ENCODE results near the gene PACC1. TPM values are rescaled to one million over a fixed set of nuclear protein-coding genes. Genes with fewer than 3 reads are reported as not detected.

The PACC1 gene
- total RNA-seq, 1 donor from 2014 or later = 43.2 TPM

DNA sequence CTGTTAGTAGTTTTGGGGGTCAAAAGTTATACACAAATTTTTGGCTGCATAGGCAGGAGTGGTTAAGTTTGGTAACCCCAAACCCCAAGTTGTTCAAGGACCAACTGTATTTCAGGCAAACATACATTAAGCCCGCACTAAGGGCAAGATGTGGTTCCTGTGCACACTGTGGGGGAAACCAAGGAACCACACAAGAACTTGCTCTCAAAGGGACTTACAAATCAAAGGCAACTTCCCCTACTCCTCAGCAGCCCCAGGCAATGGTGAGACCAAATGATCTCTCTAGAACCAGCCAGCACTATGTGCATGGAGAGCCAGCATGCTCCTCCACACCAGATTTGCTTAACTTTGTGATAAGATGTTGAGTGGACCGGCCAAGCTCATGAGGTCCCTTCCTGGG, 35.3 kb downstream of the PACC1 start:
- Histone ChIP-seq H3K27me3 (ENCODE audit: control insufficient read depth, insufficient read depth, low read length) (no peaks in the 10 kb centered on the region), H3K4me3 (ENCODE audit: low read depth, low read length) (no peak overlapping the region), H3K36me3 (ENCODE audit: control insufficient read depth, insufficient read depth, low read length) (no peaks in the 10 kb centered on the region)
- TF ChIP-seq, protein P1, sequence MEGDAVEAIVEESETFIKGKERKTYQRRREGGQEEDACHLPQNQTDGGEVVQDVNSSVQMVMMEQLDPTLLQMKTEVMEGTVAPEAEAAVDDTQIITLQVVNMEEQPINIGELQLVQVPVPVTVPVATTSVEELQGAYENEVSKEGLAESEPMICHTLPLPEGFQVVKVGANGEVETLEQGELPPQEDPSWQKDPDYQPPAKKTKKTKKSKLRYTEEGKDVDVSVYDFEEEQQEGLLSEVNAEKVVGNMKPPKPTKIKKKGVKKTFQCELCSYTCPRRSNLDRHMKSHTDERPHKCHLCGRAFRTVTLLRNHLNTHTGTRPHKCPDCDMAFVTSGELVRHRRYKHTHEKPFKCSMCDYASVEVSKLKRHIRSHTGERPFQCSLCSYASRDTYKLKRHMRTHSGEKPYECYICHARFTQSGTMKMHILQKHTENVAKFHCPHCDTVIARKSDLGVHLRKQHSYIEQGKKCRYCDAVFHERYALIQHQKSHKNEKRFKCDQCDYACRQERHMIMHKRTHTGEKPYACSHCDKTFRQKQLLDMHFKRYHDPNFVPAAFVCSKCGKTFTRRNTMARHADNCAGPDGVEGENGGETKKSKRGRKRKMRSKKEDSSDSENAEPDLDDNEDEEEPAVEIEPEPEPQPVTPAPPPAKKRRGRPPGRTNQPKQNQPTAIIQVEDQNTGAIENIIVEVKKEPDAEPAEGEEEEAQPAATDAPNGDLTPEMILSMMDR (IDR thresholded peaks at IDR 0.05; ENCODE audit: insufficient read depth, low read length, poor library complexity, severe bottlenecking) = no peak
- DNase-seq (ENCODE audit: low read depth) = no peak

DNA sequence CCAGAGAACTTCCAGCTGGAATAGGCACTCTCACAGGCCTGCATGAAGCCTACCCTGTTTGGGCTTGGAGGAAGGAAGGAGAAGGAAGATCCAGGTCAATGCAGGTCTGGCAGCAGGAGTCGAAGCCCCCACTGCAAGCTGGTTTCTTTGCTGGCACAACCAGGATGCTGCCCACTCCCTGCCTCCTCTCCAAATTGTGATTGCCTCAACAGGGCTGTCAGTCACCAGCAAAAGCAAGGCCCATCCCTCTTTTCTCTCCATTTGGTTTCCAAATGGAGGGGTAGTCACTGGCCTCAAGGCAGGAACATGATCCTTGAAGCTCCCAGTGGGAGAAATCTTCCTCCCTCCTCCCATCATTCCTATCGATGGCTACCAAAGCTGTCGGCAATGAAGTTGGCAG, 37.0 kb downstream of the PACC1 start:
- DNase-seq (ENCODE audit: low read depth) = no peak
- Histone ChIP-seq H3K27me3 (ENCODE audit: control insufficient read depth, insufficient read depth, low read length) (no peaks in the 10 kb centered on the region), H3K36me3 (ENCODE audit: control insufficient read depth, insufficient read depth, low read length) (no peaks in the 10 kb centered on the region), H3K4me3 (ENCODE audit: low read depth, low read length) (no peak overlapping the region)
- TF ChIP-seq, protein P1 (IDR thresholded peaks at IDR 0.05; ENCODE audit: insufficient read depth, low read length, poor library complexity, severe bottlenecking) = no peak

DNA sequence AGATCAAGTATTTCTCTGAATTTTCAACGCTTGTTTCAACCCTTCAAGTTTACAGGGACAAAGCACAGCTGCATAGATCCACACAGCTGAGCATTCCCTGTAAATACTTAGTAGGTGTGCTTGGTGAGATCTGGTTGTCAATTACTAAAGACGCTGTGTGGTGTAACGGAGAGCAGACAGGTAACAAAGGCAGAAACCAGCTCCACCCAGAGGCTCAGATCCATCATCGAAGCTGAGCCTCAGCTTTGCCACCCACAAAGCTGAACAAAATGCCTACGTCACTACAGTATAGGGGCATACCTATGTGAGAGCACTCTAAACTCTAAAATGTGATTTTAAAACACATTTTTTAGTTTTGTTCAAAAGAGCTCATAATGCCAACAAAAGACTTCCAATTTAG, 38.7 kb downstream of the PACC1 start:
- TF ChIP-seq, protein P1 (IDR thresholded peaks at IDR 0.05; ENCODE audit: insufficient read depth, low read length, poor library complexity, severe bottlenecking) = no peak
- Histone ChIP-seq H3K4me3 (ENCODE audit: low read depth, low read length) (no peak overlapping the region), H3K27me3 (ENCODE audit: control insufficient read depth, insufficient read depth, low read length) (no peaks in the 10 kb centered on the region), H3K36me3 (ENCODE audit: control insufficient read depth, insufficient read depth, low read length) (no peaks in the 10 kb centered on the region)
- no peak for DNase-seq (ENCODE audit: low read depth)

- DNase-seq (ENCODE audit: low read depth) = peak; percentile 18
- H3K36me3 ChIP-seq (ENCODE audit: control insufficient read depth, insufficient read depth, low read length) = no peaks in the 10 kb centered on the region
- H3K27me3 ChIP-seq (ENCODE audit: control insufficient read depth, insufficient read depth, low read length) = no peaks in the 10 kb centered on the region
- TF ChIP-seq, protein P1 (IDR thresholded peaks at IDR 0.05; ENCODE audit: insufficient read depth, low read length, poor library complexity, severe bottlenecking) = peak; percentile 79
- H3K4me3 ChIP-seq (ENCODE audit: low read depth, low read length) = no peak overlapping the region
Measured at GRCh38 chr1:212368073-212368484, 46.6 kb downstream of the PACC1 start.

DNA sequence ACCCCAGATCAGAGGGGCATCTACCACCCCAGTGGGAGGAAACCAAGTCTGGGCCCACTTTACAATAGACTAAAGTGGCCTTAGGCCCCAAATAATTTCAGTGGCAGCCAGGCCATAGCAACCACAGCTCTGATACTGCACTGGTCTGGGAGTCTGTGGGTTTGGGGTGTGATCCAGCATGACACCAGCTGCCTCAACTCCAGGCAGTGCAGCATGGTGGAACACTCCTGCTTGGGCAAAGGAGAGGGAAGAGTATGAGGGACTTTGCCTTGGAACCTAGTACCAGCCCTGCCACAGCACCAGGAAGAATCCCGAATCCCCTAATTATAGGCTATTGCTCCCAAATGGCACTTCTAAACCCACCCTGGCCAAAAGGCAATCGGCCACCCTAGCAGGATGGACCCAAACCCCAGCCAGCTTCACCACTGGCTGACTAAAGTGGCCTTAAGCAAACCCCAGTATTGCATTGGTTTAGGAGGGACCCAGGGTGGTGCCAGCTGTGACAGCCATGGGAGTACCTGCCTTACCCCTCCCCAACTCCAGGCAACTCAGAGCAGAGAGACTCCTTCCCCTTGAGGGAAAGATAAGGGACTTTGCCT, 47.1 kb downstream of the PACC1 start:
- Histone ChIP-seq H3K36me3 (ENCODE audit: control insufficient read depth, insufficient read depth, low read length) (no peaks in the 10 kb centered on the region), H3K27me3 (ENCODE audit: control insufficient read depth, insufficient read depth, low read length) (no peaks in the 10 kb centered on the region), H3K4me3 (ENCODE audit: low read depth, low read length) (no peak overlapping the region)
- DNase-seq (ENCODE audit: low read depth) = no peak
- TF ChIP-seq, protein P1 (IDR thresholded peaks at IDR 0.05; ENCODE audit: insufficient read depth, low read length, poor library complexity, severe bottlenecking) = no peak

DNA sequence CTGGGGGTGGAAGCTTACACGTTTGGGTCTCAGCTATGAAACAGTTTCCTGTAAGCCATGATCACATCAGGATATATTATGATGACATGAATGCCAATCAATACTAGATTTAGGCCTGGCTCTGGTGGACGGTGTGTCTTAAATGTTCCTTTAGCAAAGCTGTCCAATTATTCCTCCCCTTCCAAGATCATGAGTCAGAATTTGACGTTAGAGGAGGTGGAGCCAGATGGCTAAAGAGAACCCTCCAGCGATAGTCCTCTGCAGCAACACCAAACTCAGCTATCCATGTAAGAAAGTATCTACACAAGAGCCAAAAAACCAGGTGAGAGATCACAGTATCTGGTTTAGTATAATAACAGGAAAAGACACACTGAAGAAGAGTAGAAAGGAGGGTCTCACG, 47.8 kb downstream of the PACC1 start:
- no peak for DNase-seq (ENCODE audit: low read depth)
- H3K4me3 ChIP-seq (ENCODE audit: low read depth, low read length) = no peak overlapping the region
- H3K27me3 ChIP-seq (ENCODE audit: control insufficient read depth, insufficient read depth, low read length) = no peaks in the 10 kb centered on the region
- TF ChIP-seq, protein P1 (IDR thresholded peaks at IDR 0.05; ENCODE audit: insufficient read depth, low read length, poor library complexity, severe bottlenecking) = no peak
- H3K36me3 ChIP-seq (ENCODE audit: control insufficient read depth, insufficient read depth, low read length) = no peaks in the 10 kb centered on the region

Data from kidney epithelial cell (primary cell).